LNCaP clone FGC (cell line): ENCODE results near the gene SLC22A8.
A peak's percentile ranks its signal among the peaks of the same experiment; 100 is the strongest.

ENCODE experiments used
- DNase-seq: peaks from one replicate; pipeline ENCODE4 v3.0.0-alpha.2; 2011; ENCODE audit warnings: low read depth
- H3K4me3 ChIP-seq: 2 replicates; pipeline ENCODE4 v1.5.1; 2011; ENCODE audit warnings: mild to moderate bottlenecking, low read depth, low read length, control low read depth
- TF ChIP-seq, protein P1 (sequence below): IDR thresholded peaks from 2 replicates; pipeline ENCODE4 v1.5.1; 2012; ENCODE audit warnings: mild to moderate bottlenecking; ENCODE audit not compliant: control insufficient read depth, insufficient read depth; ENCODE audit errors: extremely low read depth

SLC22A8 gene

DNA sequence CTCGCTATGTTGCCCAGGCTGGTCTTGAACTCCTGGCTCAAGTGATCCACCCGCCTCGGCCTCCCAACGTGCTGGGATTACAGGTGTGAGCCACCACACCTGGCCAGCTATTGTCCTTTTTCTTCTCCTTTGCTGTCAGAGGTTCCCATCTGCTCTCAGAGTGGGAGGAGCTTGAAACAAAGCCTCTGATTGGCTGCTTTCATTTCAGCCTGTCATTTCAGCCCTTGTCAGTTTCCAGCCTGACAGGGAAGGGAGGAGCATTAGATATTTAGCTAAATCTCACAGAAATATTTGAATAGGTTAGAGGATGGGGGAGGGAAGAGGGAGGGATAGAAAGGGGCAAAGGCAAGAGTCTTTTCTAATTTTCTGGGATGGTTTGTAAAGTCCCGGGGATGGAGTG is 39.5 kb downstream of the SLC22A8 start:
- H3K4me3 ChIP-seq, result no peak overlapping the region
- TF ChIP-seq, protein P1, sequence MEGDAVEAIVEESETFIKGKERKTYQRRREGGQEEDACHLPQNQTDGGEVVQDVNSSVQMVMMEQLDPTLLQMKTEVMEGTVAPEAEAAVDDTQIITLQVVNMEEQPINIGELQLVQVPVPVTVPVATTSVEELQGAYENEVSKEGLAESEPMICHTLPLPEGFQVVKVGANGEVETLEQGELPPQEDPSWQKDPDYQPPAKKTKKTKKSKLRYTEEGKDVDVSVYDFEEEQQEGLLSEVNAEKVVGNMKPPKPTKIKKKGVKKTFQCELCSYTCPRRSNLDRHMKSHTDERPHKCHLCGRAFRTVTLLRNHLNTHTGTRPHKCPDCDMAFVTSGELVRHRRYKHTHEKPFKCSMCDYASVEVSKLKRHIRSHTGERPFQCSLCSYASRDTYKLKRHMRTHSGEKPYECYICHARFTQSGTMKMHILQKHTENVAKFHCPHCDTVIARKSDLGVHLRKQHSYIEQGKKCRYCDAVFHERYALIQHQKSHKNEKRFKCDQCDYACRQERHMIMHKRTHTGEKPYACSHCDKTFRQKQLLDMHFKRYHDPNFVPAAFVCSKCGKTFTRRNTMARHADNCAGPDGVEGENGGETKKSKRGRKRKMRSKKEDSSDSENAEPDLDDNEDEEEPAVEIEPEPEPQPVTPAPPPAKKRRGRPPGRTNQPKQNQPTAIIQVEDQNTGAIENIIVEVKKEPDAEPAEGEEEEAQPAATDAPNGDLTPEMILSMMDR, result no peak
- DNase-seq, result no peak

DNA sequence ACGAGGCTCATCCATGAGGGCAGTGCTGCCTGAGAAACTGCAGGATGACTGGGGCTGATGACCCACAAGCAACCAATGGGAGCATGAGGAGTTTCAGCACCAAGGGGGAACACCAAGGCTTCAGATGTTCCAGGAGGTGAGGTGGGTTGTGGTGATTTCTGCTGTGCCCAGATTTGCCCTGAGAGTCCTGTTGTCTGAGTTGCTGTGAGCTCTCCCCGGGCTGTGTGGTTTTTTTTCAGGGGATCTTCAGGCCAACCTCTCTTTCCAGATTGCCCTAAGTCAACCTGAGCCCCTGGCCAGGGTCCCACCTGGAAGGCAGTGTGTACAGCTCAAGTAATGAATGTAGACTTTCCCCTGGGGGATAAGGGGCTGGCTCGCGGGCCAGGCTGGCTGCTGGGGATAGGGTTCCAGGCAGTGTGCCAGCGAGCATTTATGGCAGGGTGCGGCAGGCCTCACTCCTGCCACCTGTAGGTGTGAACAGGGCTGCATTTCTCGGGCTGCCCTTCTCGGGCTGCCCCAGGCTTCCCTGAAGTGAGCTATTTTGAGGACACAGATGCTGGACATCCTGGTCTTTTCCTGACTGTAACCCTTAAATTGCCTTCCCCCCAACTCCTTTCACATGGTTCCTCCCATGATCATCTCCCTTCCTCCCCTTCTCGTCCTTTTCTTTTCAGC is 40.7 kb downstream of the SLC22A8 start:
- TF ChIP-seq, protein P1, result peak; percentile 77
- no peak overlapping the region for H3K4me3 ChIP-seq
- no peak for DNase-seq

DNA sequence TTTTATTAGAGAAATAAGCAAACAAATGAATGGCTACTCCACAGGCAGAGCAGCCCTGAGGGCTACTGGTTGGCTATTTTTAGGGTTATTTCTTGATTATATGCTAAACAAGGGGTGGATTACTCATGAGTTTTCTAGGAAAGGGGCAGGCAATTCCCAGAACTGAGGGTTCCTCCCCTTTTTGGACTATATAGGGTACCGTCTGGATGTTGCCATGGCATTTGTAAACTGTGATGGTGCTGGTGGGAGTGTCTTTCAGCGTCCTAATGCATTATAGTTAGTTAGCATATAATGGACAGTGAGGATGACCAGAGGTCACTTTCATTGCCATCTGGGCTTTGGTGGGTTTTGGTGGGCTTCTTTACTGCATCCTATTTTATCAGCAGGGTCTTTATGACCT is 50.1 kb downstream of the SLC22A8 start:
- no peak for DNase-seq
- TF ChIP-seq, protein P1, result no peak

DNA sequence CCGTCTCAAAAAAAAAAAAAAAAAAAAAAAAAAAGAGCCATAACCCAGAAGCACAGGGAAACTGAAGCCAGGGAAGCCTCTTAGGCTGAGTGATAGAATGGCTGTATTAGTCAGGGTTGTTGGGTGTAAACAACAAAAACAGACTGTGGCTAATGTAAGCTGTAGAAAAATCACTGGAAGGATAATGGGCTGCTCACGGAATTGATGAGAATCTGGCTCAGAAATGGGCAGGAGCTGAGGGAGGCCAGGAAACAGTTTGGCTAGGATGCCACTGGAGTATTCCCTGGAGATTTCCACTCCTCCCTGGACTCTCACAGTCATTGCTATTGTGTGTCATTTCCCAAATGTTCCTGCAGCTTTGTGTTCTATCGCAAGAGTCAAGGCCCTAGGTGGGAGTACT is 53.2 kb downstream of the SLC22A8 start:
- no peak overlapping the region for H3K4me3 ChIP-seq
- no peak for DNase-seq
- TF ChIP-seq, protein P1, result no peak

More for the DNA sequence above, 50.1 kb downstream of the SLC22A8 start:
- no peak overlapping the region for H3K4me3 ChIP-seq

DNA sequence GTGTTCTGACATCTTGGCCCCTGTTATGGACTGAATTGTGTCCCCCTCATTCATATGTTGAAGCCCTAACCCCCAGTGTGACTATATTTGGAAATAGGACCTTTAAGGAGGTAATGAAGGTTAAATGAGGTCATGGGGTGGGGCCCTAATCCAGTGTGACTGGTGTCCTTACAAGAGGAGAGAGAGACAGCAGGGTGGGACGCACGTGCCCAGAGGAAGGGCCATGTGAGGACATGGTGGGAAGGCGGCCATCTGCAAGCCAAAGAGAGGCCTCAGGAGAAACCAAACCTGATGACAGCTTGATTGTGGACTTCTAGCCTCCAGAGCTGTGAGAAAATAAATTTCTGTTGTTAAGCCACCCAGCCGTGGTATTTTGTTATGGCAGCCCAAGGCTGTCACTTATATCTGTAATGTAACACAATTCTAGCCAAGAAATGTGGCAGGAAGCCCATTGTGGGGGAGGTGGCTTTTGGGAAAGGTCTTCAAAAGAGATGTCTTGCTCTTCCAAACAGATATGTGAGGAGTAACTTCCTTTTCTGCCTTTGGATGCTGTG is 54.5 kb downstream of the SLC22A8 start:
- TF ChIP-seq, protein P1, result no peak

DNA sequence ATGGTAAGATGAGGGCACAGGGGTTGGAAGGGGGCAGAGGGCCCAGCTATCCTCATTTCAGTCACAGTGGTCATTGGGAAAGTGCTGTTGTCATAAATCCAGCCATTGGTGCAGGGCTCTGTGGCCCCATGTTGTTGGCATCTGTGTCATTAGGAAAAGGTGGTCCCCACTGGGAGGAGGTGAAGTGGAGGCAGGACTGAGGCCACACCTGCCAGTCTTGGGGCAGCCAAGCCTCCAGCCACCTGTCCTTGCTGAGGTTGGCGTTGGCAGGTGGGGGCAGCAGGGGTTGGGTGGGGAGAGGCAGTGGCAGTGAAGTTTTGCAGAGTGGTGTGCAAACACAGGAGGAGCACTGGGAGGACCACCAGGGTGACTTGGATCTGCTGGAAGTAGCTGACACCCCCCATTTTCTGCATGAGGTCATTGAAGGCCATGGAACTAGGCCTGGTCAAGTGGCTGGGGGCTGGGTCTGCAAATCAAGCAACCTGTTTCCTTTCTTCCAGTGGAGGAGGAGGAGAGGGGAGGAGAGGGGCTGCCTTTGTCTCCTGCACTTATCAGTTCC is 56.1 kb downstream of the SLC22A8 start:
- TF ChIP-seq, protein P1, result no peak
- H3K4me3 ChIP-seq, result no peak overlapping the region
- no peak for DNase-seq

More for the DNA sequence above, 54.5 kb downstream of the SLC22A8 start:
- no peak overlapping the region for H3K4me3 ChIP-seq
- DNase-seq, result no peak
